NCI-H1436 (cell line): Measurements from ENCODE around the gene TLDC2.
"Not testable (repeated sequence)": the region's sequence is repeated elsewhere in the genome, so short reads cannot be mapped to it uniquely, and the experiment has no call there.

Experiments used
- DNase-seq: peaks from one replicate; lab custom pipeline; 2025; lab: John Stamatoyannopoulos, UW

TLDC2 gene

DNA sequence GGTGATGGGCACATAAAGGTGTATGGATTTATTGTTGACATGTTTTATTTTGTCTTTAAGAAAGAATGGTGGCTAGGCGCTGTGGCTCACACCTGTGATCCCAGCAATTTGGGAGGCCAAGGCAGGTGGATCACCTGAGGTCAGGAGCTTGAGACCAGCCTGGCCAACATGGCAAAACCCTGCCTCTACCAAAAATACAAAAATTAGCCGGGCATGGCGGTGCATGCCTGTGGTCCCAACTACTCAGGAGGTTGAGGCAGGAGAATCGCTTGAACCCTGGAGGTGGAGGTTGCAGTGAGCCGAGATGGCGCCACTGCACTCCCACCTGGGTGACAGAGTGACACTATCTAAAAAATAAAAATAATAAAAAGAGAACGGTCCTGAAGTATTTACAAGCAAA lies 30.1 kb downstream of the TLDC2 start:
- DNase-seq, result not testable (repeated sequence)

GRCh38 chr20:36908603-36909002 lies 32.7 kb downstream of the TLDC2 start:
- no peak for DNase-seq

DNA sequence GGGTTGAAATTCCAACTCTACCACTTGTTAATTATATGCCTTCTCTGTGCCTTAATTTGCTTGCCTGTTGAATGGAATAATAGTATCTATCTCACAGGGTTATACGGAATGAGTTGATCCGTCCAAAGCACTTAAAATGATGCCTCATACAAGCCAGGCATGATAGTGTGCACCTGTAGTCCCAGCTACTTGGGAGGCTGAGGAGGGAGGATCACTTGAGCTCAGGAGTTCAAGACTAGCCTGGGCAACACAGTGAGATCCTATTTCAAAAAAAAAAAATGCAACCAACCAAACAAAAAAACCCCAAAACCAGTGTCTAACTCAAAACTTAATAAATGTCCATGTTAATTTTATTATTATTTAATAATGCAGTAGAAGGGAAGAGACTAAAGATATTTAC lies 40.3 kb downstream of the TLDC2 start:
- DNase-seq, result no peak

DNA sequence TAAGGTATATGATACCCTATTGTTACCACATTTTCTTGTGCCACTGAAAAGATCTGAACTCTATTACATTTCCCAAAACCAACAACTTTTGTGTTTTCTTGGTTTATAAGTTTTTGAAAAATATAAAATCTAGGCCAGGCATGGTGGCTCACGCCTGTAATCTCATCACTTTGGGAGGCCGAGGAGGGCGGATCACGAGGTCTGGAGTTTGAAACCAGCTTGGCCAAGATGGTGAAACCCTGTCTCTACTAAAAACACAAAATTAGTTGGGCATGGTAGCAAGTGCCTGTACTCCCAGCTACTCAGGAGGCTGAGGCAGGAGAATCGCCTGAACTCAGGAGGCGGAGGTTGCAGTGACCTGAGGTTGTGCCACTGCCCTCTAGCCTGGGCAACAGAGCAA lies 41.3 kb downstream of the TLDC2 start:
- no peak for DNase-seq

DNA sequence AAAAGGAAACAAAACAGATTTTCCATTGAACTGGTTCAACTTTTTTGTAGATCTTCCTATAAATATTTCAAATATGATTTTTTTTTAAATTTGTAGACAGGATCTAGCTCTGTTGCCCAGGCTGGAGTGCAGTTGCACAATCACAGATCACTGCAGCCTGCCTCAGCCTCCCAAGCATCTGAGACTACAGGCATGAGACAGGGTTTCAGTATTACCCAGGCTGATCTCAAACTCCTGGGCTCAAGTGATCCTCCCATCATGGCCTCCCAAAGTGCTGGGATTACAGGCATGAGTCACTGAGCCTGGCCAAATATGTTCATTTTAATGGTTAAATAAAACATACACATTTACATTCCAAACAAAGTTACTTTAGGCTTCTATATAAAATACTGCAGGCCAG lies 42.0 kb downstream of the TLDC2 start:
- DNase-seq, result no peak

DNA sequence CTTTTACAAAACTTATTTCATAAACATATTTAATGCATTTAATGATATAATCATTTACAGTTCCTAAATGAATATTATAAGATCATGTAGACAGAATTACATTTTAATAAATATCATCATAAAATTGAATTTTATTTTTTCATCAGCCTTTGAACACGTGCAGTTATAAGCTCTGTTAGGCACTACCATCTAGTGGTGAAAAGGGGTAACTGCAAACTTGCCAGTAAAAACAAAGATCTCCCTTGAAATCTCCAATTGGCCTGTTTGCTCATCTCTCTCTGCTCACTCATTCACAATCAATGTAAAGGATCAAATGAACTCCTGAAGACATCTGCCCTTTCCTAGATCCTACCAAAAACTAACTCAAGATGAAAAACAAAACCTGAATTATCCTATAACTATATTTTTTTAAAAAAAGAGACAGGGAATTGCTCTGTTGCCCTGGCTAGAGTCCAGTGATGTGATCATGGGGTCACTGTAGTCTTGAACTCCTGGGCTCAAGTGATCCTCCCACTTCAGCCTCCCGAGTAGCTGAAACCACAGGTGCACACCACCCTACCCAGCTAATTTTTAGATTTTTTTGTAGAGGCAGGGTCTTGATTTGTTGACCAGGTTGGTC lies 43.9 kb downstream of the TLDC2 start:
- peak; percentile 27 for DNase-seq

DNA sequence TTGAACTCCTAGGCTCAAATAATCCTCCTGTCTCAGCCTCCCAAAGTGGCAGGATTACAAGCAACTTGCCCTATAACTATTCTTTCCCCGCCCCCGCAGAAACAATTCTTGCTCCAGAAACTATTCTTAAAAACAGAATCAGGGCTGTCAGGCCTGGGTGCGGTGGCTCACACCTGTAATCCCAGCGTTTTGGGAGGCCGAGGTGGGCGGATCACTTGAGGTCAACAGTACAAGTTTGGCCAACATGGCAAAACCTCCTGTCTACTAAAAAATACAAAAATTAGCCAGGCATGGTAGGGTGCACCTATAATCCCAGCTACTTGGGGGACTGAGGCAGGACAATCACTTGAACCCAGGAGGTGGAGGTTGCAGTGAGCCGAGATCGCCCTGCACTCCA lies 44.4 kb downstream of the TLDC2 start:
- DNase-seq, result no peak

DNA sequence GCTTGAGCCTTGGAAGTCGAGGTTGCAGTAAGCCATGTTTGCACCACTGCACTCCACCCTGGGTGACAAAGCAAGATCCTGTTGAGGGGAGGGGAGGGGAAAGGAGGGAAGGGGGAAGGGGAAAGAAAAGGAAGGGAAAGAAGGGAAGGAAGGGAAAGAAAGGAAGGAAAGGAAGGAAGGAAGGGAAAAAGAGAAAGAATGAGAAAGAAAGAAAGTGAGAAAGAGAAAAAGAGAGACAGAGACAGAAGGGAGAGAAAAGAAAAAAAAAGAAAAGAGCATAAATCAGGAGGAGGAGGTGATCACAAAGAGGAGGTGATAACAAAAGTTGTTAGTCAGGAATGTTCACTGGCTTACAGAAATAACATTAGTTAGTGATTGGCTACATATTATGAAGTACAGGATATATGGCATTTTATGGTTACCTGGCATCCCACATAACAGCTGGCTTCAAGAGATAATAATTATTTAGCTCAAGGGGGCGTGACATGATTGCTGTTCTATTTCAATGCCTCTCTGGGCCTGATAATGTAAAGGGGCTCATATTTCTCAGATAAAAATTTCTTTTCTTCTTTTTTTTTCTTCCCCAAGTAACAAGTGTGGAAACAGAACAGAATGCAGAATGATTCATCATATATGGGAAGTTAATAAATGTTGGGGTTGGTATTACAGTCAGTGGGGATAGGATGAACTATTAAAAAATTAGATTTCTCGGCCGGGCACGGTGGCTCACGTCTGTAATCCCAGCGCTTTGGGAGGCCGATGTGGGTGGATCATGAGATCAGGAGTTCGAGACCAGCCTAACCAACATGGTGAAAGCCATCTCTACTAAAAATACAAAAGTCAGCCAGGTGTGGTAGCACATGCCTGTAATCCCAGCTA lies 48.5 kb downstream of the TLDC2 start:
- DNase-seq, result peak; percentile 0

DNA sequence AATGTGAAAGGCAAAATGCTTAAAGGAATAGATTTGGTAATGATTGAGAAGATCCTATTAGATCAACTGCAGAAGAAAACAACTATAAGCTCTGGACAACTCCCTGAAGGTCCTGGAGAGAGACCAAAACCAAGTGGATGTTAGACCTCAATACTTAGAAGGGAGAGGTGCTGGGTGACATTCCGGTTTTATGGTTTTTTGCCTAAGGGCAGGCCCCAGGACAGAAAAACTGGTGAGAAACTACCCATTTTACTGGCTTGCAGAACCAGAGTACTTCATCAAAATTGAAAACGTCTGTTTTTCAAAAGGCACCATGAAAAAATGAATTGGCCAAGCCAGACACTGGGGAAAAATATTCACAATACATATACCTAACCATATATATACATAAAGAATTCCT lies 49.3 kb downstream of the TLDC2 start:
- DNase-seq, result no peak

- no peak for DNase-seq
Measured at GRCh38 chr20:36926653-36927200, 50.8 kb downstream of the TLDC2 start.

DNA sequence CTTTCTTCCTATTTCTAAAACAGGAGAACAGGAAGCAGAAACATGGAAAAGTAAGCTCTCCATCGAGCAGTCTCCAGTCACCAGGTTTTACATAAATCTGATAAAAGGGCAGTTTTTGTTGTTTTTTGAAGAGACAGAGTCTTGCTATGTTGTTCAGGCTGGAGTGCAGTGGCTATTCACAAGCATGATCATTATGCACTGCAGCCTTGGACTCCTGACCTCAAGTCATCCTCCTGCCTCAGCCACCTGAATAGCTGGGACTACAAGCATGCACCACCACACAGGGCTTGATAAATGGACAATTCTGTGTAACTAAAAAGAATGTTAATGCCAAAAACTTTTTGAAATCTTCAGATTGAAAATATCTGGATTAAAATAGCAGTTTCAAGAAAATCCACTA lies 51.8 kb downstream of the TLDC2 start:
- no peak for DNase-seq

DNA sequence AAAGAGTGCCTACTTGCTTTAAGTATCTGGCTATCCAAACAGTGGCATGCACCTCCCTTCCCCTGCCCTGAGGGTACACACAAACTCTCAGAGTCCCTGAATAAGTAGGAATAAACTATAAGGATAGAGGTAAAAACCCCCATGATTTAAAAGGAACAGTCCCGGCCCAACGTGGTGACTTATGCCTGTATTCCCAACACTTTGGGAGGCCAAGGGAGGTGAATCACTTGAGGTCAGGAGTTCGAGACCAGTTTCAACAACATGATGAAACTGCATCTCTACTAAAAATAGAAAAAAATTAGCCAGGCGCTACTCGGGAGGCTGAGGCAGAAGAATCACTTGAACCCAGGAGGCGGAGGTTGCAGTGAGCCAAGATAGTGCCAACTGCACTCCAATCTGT lies 53.4 kb downstream of the TLDC2 start:
- no peak for DNase-seq

- DNase-seq, result no peak
Measured at GRCh38 chr20:36929691-36930090, 53.8 kb downstream of the TLDC2 start.

DNA sequence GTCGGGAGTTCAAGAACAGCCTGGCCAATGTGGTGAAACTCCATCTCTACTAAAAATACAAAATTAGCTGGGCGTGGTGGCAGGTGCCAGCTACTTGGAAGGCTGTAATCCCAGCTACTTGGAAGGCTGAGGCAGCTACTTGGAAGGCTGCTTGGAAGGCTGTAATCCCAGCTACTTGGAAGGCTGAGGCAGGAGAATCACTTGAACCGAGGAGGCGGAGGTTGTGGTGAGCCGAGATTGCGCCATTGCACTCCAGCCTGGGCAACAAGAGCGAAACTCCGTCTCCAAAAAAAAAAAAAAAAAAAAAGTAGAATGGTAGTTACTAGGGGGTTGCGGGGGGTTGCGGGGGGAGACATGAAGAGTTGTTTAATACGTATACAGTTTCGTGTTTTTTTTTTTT lies 56.1 kb downstream of the TLDC2 start:
- DNase-seq, result not testable (repeated sequence)

- DNase-seq, result no peak
Measured at GRCh38 chr20:36932476-36933426, 56.8 kb downstream of the TLDC2 start.

DNA sequence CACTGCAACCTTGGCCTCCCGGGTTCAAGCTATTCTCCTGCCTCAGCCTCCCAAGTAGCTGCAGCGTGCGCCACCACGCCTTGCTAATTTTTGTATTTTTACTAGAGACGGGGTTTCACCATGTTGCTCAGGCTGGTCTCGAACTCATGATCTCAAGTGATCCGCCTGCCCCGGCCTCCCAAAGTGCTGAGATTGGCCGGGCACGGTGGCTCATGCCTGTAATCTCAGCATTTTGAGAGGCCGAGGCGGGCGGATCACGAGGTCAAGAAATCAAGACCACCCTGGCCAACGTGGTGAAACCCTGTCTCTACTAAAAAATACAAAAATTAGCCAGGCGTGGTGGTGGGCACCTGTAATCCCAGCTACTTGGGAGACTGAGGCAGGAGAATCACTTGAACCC lies 57.6 kb downstream of the TLDC2 start:
- DNase-seq, result not testable (repeated sequence)

DNA sequence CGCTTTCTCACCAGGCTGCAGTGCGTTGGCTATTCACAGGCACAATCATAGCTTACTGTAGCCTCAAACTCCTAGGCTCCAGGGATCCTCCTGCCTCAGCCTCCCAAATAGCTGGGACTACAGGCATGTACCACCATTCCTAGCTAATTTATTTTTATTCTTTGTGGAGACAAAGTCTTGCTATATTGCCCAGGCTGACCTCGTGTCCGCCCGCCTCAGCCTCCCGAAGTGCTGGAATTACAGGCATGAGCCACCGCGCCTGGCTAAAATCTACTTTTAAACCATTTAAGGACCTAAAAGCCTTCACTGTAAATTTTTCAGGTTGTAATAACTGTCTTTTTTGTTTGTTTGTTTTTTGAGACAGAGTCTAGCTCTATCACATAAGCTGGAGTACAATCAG lies 60.4 kb downstream of the TLDC2 start:
- no peak for DNase-seq

- DNase-seq, result not testable (repeated sequence)
Measured at GRCh38 chr20:36936761-36937401, 60.9 kb downstream of the TLDC2 start.

DNA sequence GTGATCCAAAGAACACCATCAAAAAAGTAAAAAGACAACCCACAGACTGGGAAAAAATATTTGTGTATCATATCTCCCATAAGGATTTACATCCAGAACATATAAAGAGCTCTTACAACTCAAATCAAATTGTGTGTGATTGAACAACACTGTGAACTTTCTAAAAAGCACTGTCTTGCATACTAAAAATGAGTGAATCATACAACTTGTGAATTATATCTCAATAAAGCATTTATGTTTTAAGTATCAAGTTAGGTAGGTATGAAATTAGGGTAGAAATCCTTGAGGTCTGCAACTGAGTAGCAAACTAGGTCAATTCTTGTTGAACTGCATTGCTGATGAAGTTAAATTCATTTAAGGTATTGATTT lies 61.4 kb downstream of the TLDC2 start:
- DNase-seq, result no peak

DNA sequence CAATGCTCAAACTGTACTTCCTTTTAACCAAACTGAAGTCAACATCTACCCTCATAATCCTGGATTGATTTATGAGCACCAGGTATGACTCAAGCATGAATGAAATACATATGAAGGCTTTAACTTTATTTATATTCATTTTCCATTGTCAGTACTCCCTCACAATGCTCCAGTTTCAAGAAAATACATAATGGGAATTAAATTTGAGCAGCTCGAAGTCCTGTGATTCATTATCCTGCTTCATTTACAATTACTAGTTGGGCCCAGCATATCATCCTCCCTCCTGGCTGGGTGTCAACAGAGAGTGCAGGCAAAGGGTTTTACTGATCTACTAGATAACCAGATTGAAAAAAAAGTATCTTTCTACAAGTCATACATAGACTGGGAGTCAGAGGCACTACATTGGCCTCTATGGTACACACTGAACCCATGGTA lies 65.5 kb downstream of the TLDC2 start:
- no peak for DNase-seq
